Measurements from ENCODE around the gene OR10AD1. TPM values are rescaled to one million over a fixed set of nuclear protein-coding genes. Genes with fewer than 3 reads are reported as not detected.

The OR10AD1 gene
- total RNA-seq, 1 experiment from 2014 or later, result not detected

- TF ChIP-seq NR1H2 (CRISPR knock-in tag; IDR thresholded peaks at IDR 0.05) (no peak), SMAD4 (CRISPR knock-in tag; IDR thresholded peaks at IDR 0.05) (no peak), ERG (CRISPR knock-in tag; IDR thresholded peaks at IDR 0.05) (no peak), PRDM15 (CRISPR knock-in tag; IDR thresholded peaks at IDR 0.05) (no peak), JUN (CRISPR knock-in tag; IDR thresholded peaks at IDR 0.05) (no peak), PRRX2 (CRISPR knock-in tag; IDR thresholded peaks at IDR 0.05) (no peak), ZNF532 (CRISPR knock-in tag; IDR thresholded peaks at IDR 0.05; ENCODE audit: borderline replicate concordance) (no peak), RORB (CRISPR knock-in tag; IDR thresholded peaks at IDR 0.05) (no peak)
Observed at GRCh38 chr12:48163150-48163747, 39.8 kb downstream of the OR10AD1 start (continued).

- Mint-ChIP-seq H3K27me3 (ENCODE audit: low read depth) (peaks cover 3% of the 10 kb centered on the region), H3K4me1 (peaks cover 14% of the 10 kb centered on the region), H3K27ac (no peak overlapping the region), H3K9me3 (no peaks in the 10 kb centered on the region), H3K36me3 (no peaks in the 10 kb centered on the region), H3K4me3 (no peak overlapping the region)
- POLR2A ChIA-PET, result no interaction called here
- ATAC-seq (no peak), DNase-seq (ENCODE audit: low spot score) (no peak)
- CTCF ChIA-PET, result no interaction called here
- TF ChIP-seq FOXP1 (CRISPR knock-in tag; IDR thresholded peaks at IDR 0.05; ENCODE audit: borderline replicate concordance) (no peak), ZNF532 (CRISPR knock-in tag; IDR thresholded peaks at IDR 0.05; ENCODE audit: borderline replicate concordance) (no peak), ELF4 (CRISPR knock-in tag; IDR thresholded peaks at IDR 0.05; ENCODE audit: low read depth) (no peak), ERG (CRISPR knock-in tag; IDR thresholded peaks at IDR 0.05) (no peak), HMGXB4 (CRISPR knock-in tag; IDR thresholded peaks at IDR 0.05) (no peak), JAZF1 (CRISPR knock-in tag; IDR thresholded peaks at IDR 0.05) (no peak), ZMAT4 (CRISPR knock-in tag; IDR thresholded peaks at IDR 0.05) (no peak), PRDM15 (CRISPR knock-in tag; IDR thresholded peaks at IDR 0.05) (no peak)
Observed at GRCh38 chr12:48160807-48161206, 42.3 kb downstream of the OR10AD1 start.

Data from WTC11 (cell line).